ENCODE results near the gene FHIT. TPM values are rescaled to one million over a fixed set of nuclear protein-coding genes. Genes with fewer than 3 reads are reported as not detected.

The FHIT gene
- total RNA-seq, 4 donors from 2014 or later, result 8.8 to 35.6 (median 12.6) TPM

- TF ChIP-seq POLR2AphosphoS5 (IDR thresholded peaks at IDR 0.05), result no peak
- TF ChIP-seq POLR2A (IDR thresholded peaks at IDR 0.05), result no peak
- no peak overlapping the region for H3K4me3 ChIP-seq
- WGBS, result 85% methylated on average over 2 of the region's 2 CpGs
- H3K27ac ChIP-seq, result no peak overlapping the region
- no peaks in the 10 kb centered on the region for H3K36me3 ChIP-seq
- no peaks in the 10 kb centered on the region for H3K9me3 ChIP-seq
- no peaks in the 10 kb centered on the region for H3K4me1 ChIP-seq
- H3K27me3 ChIP-seq, result no peaks in the 10 kb centered on the region
- DNase-seq (ENCODE audit: low spot score in 2 of 2), result no peak
These were observed 319.1 kb downstream of the FHIT start for GRCh38 chr3:60932170-60932569.

- H3K27ac ChIP-seq, result no peak overlapping the region
- H3K27me3 ChIP-seq, result no peaks in the 10 kb centered on the region
- no peaks in the 10 kb centered on the region for H3K9me3 ChIP-seq
- H3K4me3 ChIP-seq, result no peak overlapping the region
- no peaks in the 10 kb centered on the region for H3K4me1 ChIP-seq
- no peaks in the 10 kb centered on the region for H3K36me3 ChIP-seq
- 93% methylated on average over 7 of the region's 7 CpGs for WGBS
- TF ChIP-seq POLR2A (IDR thresholded peaks at IDR 0.05) (no peak), POLR2AphosphoS5 (IDR thresholded peaks at IDR 0.05) (no peak), CTCF (IDR thresholded peaks at IDR 0.05) (no peak), EP300 (IDR thresholded peaks at IDR 0.05) (no peak)
- no peak for DNase-seq (ENCODE audit: low spot score in 2 of 2)
These were observed 319.8 kb downstream of the FHIT start for GRCh38 chr3:60931452-60931851.

GRCh38 chr3:60920519-60920918, 330.7 kb downstream of the FHIT start:
- WGBS, result 46% methylated on average over 4 of the region's 4 CpGs
- TF ChIP-seq POLR2A (IDR thresholded peaks at IDR 0.05) (no peak), EP300 (IDR thresholded peaks at IDR 0.05) (no peak), POLR2AphosphoS5 (IDR thresholded peaks at IDR 0.05) (no peak), CTCF (IDR thresholded peaks at IDR 0.05) (no peak)
- Histone ChIP-seq H3K27ac (no peak overlapping the region), H3K9me3 (no peaks in the 10 kb centered on the region), H3K4me3 (no peak overlapping the region), H3K36me3 (no peaks in the 10 kb centered on the region), H3K27me3 (no peaks in the 10 kb centered on the region), H3K4me1 (no peaks in the 10 kb centered on the region)
- DNase-seq (ENCODE audit: low spot score in 2 of 2), result no peak

- no peak for DNase-seq (ENCODE audit: low spot score in 2 of 2)
- no peak for TF ChIP-seq POLR2AphosphoS5 (IDR thresholded peaks at IDR 0.05)
- TF ChIP-seq CTCF (IDR thresholded peaks at IDR 0.05), result no peak
- no peak for TF ChIP-seq POLR2A (IDR thresholded peaks at IDR 0.05)
- no peak for TF ChIP-seq EP300 (IDR thresholded peaks at IDR 0.05)
- H3K9me3 ChIP-seq, result no peaks in the 10 kb centered on the region
- H3K27ac ChIP-seq, result no peak overlapping the region
- H3K4me3 ChIP-seq, result no peak overlapping the region
- 97% methylated on average over 2 of the region's 2 CpGs for WGBS
- H3K4me1 ChIP-seq, result no peaks in the 10 kb centered on the region
- H3K36me3 ChIP-seq, result no peaks in the 10 kb centered on the region
- H3K27me3 ChIP-seq, result no peaks in the 10 kb centered on the region
These were observed 332.0 kb downstream of the FHIT start for GRCh38 chr3:60919296-60919695.

- Histone ChIP-seq H3K4me3 (no peak overlapping the region), H3K4me1 (no peaks in the 10 kb centered on the region), H3K36me3 (no peaks in the 10 kb centered on the region), H3K27ac (no peak overlapping the region), H3K27me3 (no peaks in the 10 kb centered on the region), H3K9me3 (no peaks in the 10 kb centered on the region)
- WGBS, result 38% methylated on average over 1 of the region's 1 CpG
- no peak for DNase-seq (ENCODE audit: low spot score in 2 of 2)
- no peak for TF ChIP-seq POLR2A (IDR thresholded peaks at IDR 0.05)
- no peak for TF ChIP-seq POLR2AphosphoS5 (IDR thresholded peaks at IDR 0.05)
- TF ChIP-seq EP300 (IDR thresholded peaks at IDR 0.05), result no peak
These were observed 334.1 kb downstream of the FHIT start for GRCh38 chr3:60917141-60917540.

GRCh38 chr3:60916546-60916945, 334.7 kb downstream of the FHIT start:
- H3K27ac ChIP-seq, result no peak overlapping the region
- no peaks in the 10 kb centered on the region for H3K4me1 ChIP-seq
- H3K27me3 ChIP-seq, result no peaks in the 10 kb centered on the region
- H3K36me3 ChIP-seq, result no peaks in the 10 kb centered on the region
- WGBS, result 70% methylated on average over 4 of the region's 4 CpGs
- no peak for DNase-seq (ENCODE audit: low spot score in 2 of 2)
- TF ChIP-seq CTCF (IDR thresholded peaks at IDR 0.05) (no peak), EP300 (IDR thresholded peaks at IDR 0.05) (no peak), POLR2A (IDR thresholded peaks at IDR 0.05) (no peak), POLR2AphosphoS5 (IDR thresholded peaks at IDR 0.05) (no peak)
- no peak overlapping the region for H3K4me3 ChIP-seq
- no peaks in the 10 kb centered on the region for H3K9me3 ChIP-seq

Measured in suprapubic skin (tissue), 4 donors.